ENCODE measurements around the gene VAV3.
"Not testable (repeated sequence)": the region's sequence is repeated elsewhere in the genome, so short reads cannot be mapped to it uniquely, and the experiment has no call there.

The VAV3 gene

DNA sequence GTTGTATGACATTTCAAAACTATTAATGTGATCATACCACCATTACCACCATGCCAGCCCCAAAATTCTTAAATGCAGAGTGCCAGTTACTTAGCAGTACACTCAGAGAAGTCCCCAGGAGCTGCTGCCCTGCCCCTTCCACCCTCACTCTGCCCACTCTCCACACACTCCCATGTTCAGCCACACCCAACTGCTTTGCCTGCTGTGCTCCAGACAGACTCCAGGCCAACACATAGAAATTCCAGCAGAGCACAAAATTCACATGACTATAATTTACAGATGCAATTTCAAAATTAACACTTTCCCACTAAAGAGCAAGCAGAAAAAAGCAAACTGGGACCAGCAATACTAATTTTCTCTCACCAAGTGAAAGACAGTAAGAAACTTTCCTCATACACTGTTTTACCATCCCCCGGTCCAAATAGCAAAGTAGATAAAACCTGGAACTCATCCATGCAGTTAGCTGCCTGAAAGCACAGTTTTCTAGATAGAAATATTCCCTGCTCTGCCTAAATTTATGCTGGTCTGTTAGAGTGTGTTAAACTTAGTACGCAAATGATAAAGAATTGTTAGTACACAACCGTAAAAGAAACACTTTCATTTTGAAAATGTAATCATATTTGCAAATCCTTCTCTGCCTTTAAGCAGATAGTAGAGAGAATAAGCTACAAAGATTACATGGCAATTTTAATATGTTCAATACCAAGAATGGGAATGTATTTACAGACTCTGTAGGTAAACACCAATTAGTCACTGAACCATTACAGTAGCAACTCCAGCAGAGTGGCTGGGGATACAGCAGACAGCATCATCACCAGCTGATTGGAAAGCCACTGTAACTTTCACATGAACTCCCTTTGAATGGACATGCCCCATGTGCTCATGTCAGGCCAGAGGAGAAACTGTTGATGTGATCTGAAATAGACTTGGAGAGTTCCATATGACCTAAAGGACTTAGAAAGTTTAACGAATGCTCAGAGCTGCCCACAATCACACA, 176.5 kb downstream of the VAV3 start:
- DNase-seq: peak in 1 of 3 experiments; percentile 33

- DNase-seq: peak; percentile 21 to 71 (median 43)
Measured at GRCh38 chr1:107787299-107787698, 177.7 kb downstream of the VAV3 start.

- DNase-seq: no peak
Measured at GRCh38 chr1:107786203-107786845, 178.7 kb downstream of the VAV3 start.

GRCh38 chr1:107785496-107786202, 179.3 kb downstream of the VAV3 start:
- peak in 1 of 3 experiments; percentile 11 for DNase-seq

- DNase-seq: peak; percentile 38 to 84 (median 53)
Measured at GRCh38 chr1:107782217-107782845, 182.6 kb downstream of the VAV3 start.

DNA sequence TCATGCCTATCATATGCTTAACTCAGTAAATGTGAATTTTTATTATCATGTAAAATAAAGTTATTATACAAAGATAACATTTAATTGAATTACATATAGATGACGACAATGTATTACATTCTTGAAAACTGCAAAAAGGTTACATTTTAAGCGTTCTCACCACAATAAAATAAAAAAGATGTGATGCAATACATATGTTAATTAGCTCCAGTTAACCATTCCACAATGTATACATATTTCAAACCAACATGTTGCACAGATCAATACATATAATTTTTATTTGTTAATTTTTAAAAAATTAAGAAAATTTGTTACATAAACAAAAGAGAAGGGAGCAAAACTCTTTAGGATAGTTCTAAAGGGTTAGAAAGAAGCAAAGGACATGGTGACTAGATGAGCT, 183.7 kb downstream of the VAV3 start:
- no peak for DNase-seq

DNA sequence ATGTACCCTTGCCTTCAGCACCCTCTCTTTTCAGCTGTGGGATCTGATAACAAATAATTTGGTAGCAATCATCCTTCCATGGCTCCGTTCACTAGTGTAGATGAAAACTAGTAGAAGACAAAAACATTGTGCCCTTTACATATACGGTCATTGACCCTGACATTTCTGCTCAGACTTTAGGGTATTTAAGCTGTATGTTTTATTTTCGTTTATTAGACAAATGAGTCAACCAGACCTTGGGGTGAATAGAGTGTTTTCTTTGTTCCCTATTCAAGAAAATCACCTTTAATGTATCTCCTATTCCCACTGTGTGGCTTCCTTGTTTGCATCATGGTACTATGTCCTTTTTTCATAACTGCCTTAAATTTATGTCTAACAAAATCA, 187.3 kb downstream of the VAV3 start:
- DNase-seq: no peak

GRCh38 chr1:107776900-107777663, 187.9 kb downstream of the VAV3 start:
- DNase-seq: peak; percentile 46 to 78 (median 46)

DNA sequence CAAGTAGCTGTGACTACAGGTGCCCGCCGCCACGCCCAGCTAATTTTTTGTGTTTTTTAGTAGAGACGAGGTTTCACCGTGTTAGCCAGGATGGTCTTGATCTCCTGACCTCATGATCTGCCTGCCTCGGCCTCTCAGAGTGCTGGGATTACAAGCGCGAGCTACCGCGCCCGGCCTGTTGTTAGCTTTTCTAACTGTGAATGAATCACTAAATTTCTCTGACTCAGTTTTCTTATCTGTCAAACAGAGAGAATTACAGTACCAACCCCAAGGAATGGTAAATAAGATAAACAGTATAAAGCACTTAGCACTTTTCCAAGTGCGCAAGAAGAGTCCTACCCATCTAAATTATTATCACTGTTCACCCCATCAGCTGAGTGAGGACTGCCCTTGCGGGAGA, 193.6 kb downstream of the VAV3 start:
- no peak for DNase-seq

GRCh38 chr1:107767156-107767582, 197.8 kb downstream of the VAV3 start:
- peak in 1 of 3 experiments; percentile 55 for DNase-seq

DNA sequence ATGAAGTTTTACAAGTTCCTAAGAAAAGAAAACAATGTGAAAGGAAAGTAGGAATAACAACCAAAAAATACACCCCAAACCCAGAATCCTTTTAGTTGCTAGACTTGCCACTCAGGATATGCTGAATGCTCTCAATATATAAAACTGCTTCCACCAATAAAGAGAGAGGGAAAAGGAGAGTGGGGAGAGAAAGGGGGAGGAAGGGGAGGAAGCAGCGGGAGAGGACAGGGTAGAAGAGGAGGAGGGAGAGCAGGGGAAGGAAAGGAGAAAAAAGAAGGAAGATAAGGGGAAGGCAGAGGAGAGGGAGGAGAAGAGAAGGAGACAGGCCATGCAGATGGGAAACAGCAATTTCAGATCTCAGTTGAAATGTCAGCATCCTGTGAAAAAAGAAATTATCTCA, 198.4 kb downstream of the VAV3 start:
- DNase-seq: peak in 1 of 3 experiments; percentile 22

DNA sequence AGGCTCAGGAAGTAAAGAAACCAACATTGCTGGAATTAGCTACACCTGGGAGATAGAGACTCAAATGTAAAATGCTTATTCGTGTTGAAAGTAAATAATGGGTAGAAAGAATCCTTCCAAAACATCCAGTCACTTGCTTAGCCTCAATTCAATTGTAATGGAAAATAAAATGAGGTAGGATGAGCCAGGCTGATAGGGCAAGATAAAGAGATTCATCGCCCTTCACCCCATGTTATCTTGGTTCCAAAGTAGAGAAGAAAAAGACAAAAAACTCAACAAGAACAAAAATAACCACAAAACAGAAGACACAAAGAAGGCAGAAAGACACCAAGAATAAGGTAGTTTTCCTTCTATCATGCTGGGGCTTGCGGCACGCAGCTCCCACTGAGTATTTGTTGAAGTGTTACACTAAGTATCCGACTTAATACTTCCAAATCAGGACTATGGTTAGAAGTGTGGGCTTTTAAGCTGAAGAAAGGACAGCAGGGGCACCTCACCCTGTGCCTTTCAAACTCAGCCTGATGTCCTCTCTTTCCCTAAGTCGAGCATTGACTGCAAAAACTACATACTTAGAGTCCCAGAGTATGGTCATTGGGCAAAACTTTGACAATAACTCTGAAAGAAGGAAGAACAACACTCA, 202.1 kb downstream of the VAV3 start:
- DNase-seq: no peak

- no peak for DNase-seq
Measured at GRCh38 chr1:107760065-107760464, 204.9 kb downstream of the VAV3 start.

- DNase-seq: peak; percentile 58 to 84 (median 73)
Measured at GRCh38 chr1:107750364-107750959, 214.5 kb downstream of the VAV3 start.

- peak in 1 of 3 experiments; percentile 28 for DNase-seq
Measured at GRCh38 chr1:107748531-107748930, 216.4 kb downstream of the VAV3 start.

DNA sequence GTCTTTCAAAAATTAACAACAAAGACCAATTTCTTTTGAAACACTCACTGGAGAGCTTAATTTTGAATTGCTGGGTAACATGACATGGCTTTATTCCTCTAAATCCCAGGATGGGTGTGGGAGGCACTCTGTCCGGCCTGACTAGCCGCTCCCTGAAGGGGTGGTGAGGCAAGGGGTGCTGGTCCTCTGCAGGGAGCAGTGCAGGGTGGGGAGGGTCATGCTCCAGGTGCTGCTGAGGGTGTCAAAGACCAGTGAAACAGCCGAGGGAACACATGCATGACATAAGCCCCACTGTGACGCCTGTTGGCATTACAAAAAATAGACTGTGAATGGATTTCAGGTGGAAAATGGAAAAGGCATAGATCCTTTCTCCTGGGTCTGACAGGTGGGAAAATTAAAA, 223.7 kb downstream of the VAV3 start:
- no peak for DNase-seq

GRCh38 chr1:107740579-107740978, 224.4 kb downstream of the VAV3 start:
- no peak for DNase-seq

DNA sequence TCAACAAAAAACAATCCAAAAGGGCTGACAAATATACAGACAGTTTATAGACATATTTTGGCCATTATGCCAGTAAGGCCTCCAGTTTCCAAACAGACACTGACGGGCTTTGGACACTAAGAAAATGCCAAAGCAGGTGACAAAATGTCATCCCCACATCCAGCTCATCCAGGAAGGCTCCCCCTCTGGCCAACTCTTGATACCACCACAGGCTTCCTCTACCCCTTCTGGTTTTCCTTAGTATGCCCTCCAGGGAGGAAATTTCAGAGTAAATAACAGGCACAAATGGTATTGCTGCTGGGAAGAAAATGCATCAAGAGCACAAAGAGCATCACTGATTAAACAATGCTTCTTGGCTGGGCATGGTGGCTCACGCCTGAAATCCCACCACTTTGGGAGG, 225.3 kb downstream of the VAV3 start:
- no peak for DNase-seq

DNA sequence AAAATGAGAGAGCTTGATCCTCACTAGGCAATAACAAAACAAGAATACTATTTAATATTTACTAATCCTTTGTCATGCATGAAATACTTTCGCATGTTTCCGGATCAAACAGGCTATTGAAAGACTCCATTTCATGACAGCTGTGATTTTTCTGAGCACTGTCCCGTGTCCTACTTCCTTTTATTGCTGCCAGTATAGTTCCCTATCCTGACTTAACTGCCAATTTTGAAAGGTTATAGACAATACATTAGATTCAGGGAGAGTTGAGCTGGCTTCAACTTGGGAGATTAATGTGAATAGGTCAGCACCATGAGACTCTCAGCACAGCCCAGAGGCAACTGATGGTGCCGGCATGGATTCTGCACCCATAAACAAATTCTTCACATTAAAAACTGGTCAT, 225.8 kb downstream of the VAV3 start:
- DNase-seq: no peak

DNA sequence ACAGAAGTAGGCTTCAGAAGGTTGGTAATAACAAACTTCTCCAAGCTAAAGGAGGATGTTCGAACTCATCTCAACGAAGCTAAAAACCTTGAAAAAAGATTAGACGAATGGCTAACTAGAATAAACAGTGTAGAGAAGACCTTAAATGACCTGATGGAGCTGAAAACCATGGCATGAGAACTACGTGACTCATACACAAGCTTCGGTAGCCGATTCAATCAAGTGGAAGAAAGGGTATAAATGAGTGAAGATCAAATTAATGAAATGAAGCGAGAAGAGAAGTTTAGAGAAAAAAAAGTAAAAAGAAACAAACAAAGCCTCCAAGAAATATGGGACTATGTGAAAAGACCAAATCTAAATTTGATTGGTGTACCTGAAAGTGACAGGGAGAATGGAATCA, 231.6 kb downstream of the VAV3 start:
- not testable (repeated sequence) for DNase-seq

- peak in 1 of 3 experiments; percentile 4 for DNase-seq
Measured at GRCh38 chr1:107727866-107728265, 237.1 kb downstream of the VAV3 start.
